Osteoblast (primary cell): Measurements from ENCODE around the gene TSR3. TPM values are rescaled to one million over a fixed set of nuclear protein-coding genes. Genes with fewer than 3 reads are reported as not detected.

Source experiments
- DNase-seq: peaks from one replicate; pipeline ENCODE4 v3.0.0; 2011; ENCODE audit warnings: low spot score, mixed read lengths; ENCODE audit not compliant: insufficient read length; ENCODE audit errors: missing footprints
- H2AFZ ChIP-seq: 2 replicates; pipeline ENCODE4 v1.6.0; 2011; ENCODE audit warnings: mild to moderate bottlenecking, low read length
- H3K27ac ChIP-seq: 2 replicates; pipeline ENCODE4 v1.5.1; 2011; ENCODE audit warnings: mild to moderate bottlenecking, low read depth, low read length, moderate library complexity
- H3K27me3 ChIP-seq: 2 replicates; pipeline ENCODE4 v1.6.0; 2012; ENCODE audit warnings: mild to moderate bottlenecking, control low read depth, inconsistent platforms, low read length, moderate library complexity; ENCODE audit not compliant: insufficient read depth
- H3K36me3 ChIP-seq: 2 replicates; pipeline ENCODE4 v1.5.1; 2011; ENCODE audit warnings: mild to moderate bottlenecking, low read length, control low read depth, moderate library complexity; ENCODE audit not compliant: insufficient read depth
- H3K4me1 ChIP-seq: 2 replicates; pipeline ENCODE4 v1.5.1; 2011; ENCODE audit warnings: mild to moderate bottlenecking, low read length, control low read depth, moderate library complexity; ENCODE audit not compliant: insufficient read depth
- H3K4me2 ChIP-seq: 2 replicates; pipeline ENCODE4 v1.6.0; 2011; ENCODE audit warnings: mild to moderate bottlenecking, low read length; ENCODE audit not compliant: insufficient read depth
- H3K4me3 ChIP-seq: fragments of 200-600 bp; sonication (generic); 3 replicates; pipeline ENCODE4 v1.5.1; 2012; ENCODE audit warnings: mild to moderate bottlenecking, low read length, inconsistent platforms; ENCODE audit not compliant: insufficient read depth
- H3K79me2 ChIP-seq: 2 replicates; pipeline ENCODE4 v1.6.0; 2012; ENCODE audit warnings: mild to moderate bottlenecking, low read length, control low read depth, inconsistent platforms; ENCODE audit not compliant: insufficient read depth
- H3K9me3 ChIP-seq: 2 replicates; pipeline ENCODE4 v1.5.1; 2011; ENCODE audit warnings: low read depth, low read length, control low read depth
- H4K20me1 ChIP-seq: 2 replicates; pipeline ENCODE4 v1.6.0; 2012; ENCODE audit warnings: mild to moderate bottlenecking, low read length, control low read depth; ENCODE audit not compliant: insufficient read depth
- CTCF ChIP-seq: IDR thresholded peaks from 2 replicates; pipeline ENCODE4 v1.5.1; 2011; ENCODE audit warnings: mild to moderate bottlenecking, low read depth, low read length, moderate library complexity; ENCODE audit errors: extremely low read depth
- total RNA-seq: library from RNA; depleted of rRNA; stranded (reverse); fragments of >200 nt; gene quantifications from 2 replicates; pipeline ENCODE4 v1.2.3, GENCODE V29; 2012

The TSR3 gene
- total RNA-seq, 1 donor = 53.6 TPM

GRCh38 chr16:1387331-1387730 lies 35.7 kb upstream of the TSR3 start:
- Histone ChIP-seq H3K4me3 (no peak overlapping the region), H2AFZ (no peak overlapping the region), H3K4me1 (no peaks in the 10 kb centered on the region), H3K4me2 (no peak overlapping the region), H3K27ac (no peak overlapping the region), H3K36me3 (peaks cover 7% of the 10 kb centered on the region), H3K9me3 (no peaks in the 10 kb centered on the region), H3K79me2 (no peaks in the 10 kb centered on the region), H3K27me3 (no peaks in the 10 kb centered on the region), H4K20me1 (no peaks in the 10 kb centered on the region)
- DNase-seq = no peak
- TF ChIP-seq CTCF = no peak

DNA sequence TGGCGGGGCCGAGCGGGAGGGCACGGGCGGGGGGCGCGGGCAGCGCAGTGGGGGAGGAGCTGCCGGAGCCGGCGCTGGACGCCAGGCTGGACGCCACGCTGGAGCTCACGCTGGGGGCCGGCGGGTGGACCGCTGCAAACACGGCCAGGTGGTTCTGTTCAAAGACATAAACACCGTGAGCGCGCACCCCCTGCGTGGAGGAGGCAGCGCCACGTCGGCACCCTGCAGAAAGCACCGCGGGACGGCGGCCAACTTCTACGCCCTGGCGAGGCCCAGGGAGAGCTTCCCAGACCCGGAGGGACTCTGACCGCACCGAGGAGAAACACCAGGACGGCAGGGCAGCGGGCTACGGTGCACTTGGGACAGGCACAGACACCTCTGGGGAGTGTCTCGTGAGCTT lies 33.6 kb upstream of the TSR3 start:
- no peak overlapping the region for H3K27ac ChIP-seq
- H3K79me2 ChIP-seq = no peaks in the 10 kb centered on the region
- H3K4me2 ChIP-seq = no peak overlapping the region
- no peak for DNase-seq
- no peaks in the 10 kb centered on the region for H3K27me3 ChIP-seq
- H3K36me3 ChIP-seq = peaks cover 1% of the 10 kb centered on the region
- no peak overlapping the region for H2AFZ ChIP-seq
- no peak overlapping the region for H3K4me3 ChIP-seq
- no peak for TF ChIP-seq CTCF
- H3K9me3 ChIP-seq = no peaks in the 10 kb centered on the region
- H3K4me1 ChIP-seq = no peaks in the 10 kb centered on the region
- H4K20me1 ChIP-seq = no peaks in the 10 kb centered on the region

GRCh38 chr16:1383556-1383955 lies 31.9 kb upstream of the TSR3 start:
- no peak overlapping the region for H3K27ac ChIP-seq
- H2AFZ ChIP-seq = no peak overlapping the region
- H3K4me3 ChIP-seq = no peak overlapping the region
- DNase-seq = no peak
- TF ChIP-seq CTCF = no peak
- peaks cover 8% of the 10 kb centered on the region for H3K4me1 ChIP-seq
- no peaks in the 10 kb centered on the region for H3K9me3 ChIP-seq
- H4K20me1 ChIP-seq = no peaks in the 10 kb centered on the region
- no peaks in the 10 kb centered on the region for H3K27me3 ChIP-seq
- H3K79me2 ChIP-seq = no peaks in the 10 kb centered on the region
- no peak overlapping the region for H3K4me2 ChIP-seq
- no peaks in the 10 kb centered on the region for H3K36me3 ChIP-seq

DNA sequence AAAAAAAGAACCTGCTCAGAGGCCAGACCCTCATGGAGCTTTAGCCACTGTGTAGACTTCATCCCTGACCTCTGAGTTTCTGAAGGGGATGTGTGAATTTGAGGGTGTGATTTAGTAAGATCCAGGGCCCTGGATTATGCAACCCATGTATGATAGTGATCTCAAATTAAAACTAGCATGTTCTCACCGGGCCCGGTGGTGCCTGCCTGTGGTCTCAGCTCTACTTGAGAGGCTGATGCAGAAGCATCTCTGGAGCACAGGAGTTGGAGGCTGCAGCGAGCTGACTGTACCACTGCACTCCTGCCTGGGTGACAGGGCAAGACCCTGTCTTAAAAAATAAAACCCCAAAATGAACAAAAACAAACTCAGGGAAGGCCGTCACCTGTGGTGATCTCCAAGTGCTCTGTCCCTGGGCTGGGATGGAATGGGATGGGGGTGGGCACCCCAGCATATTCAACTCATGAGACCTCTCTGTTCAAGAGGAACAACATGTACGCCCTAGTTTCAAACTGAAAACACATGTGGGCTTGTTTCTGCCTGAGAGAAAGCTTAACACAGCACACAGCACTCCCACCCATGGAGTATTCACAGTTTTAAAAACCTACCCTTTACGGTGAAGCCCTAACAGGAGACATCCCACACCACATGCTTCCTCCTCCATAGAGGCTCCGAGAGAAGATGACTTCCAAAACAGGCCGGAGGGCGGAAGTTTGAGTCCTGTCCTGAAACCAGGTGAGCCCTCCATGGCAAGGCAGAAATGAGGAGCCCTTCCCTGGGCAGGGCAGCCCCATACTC lies 30.1 kb upstream of the TSR3 start:
- H3K4me2 ChIP-seq = no peak overlapping the region
- H3K27ac ChIP-seq = no peak overlapping the region
- no peaks in the 10 kb centered on the region for H3K27me3 ChIP-seq
- H3K79me2 ChIP-seq = no peaks in the 10 kb centered on the region
- H3K36me3 ChIP-seq = no peaks in the 10 kb centered on the region
- peaks cover 2% of the 10 kb centered on the region for H4K20me1 ChIP-seq
- DNase-seq = no peak
- no peak overlapping the region for H3K4me3 ChIP-seq
- no peak for TF ChIP-seq CTCF
- H2AFZ ChIP-seq = no peak overlapping the region
- no peaks in the 10 kb centered on the region for H3K9me3 ChIP-seq
- H3K4me1 ChIP-seq = peaks cover 9% of the 10 kb centered on the region
